ENCODE measurements around the gene MXD4.

MXD4 gene

GRCh38 chr4:2261853-2262144 is at the start of gene MXD4:
Gene MXD4, minus strand, starts transcription at chr4:2262109. Its CDS starts 129 bp downstream, at chr4:2261980.
- DNase-seq (ENCODE audit: low read depth in 2 of 2): no peak

- DNase-seq (ENCODE audit: low read depth in 2 of 2): no peak
Measured at GRCh38 chr4:2306773-2307410, 45.0 kb upstream of the MXD4 start.

DNA sequence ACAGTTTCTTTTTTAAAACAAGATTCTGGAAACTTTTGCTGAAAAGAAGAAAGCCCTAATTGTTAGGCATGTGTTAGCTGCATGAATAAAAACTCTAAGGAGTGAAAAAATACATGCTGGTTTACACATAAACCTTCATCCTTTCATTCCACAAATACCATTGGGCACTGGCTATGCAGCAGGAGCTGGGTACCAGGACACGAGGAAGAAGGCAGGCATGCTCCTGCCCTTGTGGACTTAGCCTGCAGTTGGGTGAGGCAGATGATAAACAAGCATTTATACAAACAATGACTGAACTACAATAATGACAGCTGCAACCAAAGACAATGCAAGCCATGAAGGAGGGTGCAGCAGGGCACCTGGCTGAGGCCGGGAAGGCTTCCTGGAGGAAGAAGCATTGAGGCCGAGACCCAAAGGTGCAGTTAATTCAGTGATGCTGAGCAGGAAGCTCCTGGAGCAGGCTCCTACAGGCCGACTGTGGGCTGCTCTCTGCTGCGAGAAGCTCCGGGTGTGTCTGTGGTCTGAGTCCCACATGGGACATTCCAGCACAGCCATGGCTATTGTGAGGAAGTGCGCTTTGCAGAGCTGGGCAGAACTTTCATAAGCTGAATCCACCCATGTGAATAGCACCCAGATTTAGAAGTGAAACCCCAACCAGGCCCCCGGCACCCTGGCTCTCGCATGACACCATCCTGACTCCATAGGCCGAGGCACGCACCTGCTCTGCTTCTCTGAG is 44.0 kb upstream of the MXD4 start:
- DNase-seq (ENCODE audit: low read depth in 2 of 2): no peak

- DNase-seq (ENCODE audit: low read depth in 2 of 2): no peak
Measured at GRCh38 chr4:2304877-2305561, 43.1 kb upstream of the MXD4 start.

DNA sequence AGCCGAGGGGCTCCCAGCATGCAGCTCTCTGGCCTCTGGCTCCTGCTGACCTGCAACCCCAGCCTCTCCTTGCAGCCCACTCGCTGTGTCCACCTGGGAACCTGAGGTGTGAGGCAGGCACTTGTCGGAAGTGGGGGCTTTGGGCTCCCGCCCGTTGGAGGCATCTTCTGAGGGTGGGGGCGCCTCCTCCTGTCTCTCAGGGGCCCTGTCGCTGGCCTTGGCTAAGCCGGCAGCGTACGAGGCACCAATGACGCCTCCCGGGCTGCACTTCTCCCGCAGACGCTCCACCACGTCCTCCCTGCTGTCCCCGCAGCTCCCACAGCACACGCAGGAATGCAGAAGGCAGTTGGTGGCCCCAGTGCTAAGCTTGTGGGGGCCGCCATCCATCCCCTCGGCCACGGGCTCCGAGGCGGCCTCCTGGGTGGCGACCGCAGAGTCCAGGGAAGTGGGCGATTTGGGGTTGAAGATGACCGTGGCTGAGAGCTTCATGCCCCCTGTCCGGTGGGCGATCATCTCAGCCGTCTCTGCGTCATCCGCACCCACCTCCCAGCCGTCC is 42.5 kb upstream of the MXD4 start:
- no peak for DNase-seq (ENCODE audit: low read depth in 2 of 2)

DNA sequence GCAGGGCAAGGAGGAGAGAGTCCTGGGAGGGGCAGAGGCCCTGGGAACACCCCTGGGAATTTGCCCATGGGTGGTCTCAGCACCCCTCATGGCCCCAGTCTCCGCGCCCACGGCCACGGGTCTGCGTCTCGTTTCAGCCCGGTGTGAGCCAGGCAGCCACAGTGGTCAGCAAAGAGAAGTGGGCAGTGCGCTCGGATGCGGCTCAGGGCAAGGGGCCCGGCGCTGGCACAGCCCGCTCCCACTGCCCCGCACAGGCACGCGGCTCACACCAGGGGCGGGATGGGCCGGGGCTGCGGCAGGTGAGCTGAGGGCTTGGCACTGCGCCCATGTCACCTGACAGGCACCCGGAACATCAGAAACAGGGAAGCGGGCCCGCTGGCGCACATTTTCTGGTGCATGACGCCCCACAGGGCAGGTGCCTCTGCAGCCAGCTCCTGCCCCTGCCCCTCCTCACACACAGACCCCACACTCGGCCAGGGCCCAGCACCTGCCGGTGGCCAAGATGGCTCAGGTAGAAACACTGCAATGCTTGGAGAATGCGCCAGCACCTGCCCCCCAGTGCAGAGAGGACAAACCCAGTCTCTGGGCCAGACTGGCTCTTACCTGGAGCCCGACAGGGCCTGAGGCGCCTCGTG is 41.9 kb upstream of the MXD4 start:
- DNase-seq (ENCODE audit: low read depth in 2 of 2): no peak

- DNase-seq (ENCODE audit: low read depth in 2 of 2): no peak
Measured at GRCh38 chr4:2303121-2303685, 41.3 kb upstream of the MXD4 start.

DNA sequence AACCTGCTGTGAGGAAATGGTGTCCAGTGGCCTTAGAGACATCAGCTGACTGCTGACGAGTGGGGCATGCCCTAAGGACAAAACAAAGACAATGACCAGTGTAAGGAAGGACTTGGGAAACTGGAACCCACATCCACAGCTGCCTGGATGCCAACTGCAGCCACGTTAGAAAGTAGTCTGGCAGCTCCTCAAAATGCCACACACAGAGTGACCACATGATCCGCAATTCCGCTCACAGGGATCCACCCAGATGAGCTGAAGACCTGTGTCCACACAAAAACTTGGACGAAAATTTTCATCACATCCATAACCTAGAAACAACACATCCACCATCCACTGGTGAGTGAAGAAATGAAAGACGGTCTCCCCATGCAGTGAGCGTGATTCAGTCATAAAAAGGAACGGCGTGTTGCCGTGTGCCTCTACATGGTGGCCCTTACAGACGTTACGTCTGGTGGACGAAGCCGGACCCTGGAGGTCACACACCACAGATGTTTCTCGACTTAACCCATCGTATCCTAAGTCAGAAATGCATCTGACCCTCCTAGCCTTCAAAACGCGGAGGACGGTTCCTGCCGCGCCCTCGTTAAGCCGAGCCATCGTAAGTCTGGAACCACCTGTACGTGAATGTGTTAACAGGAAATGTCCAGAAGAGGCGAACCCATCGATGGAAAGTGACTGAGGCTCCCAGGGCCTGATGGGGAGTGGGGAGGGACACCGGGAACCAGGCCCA is 40.6 kb upstream of the MXD4 start:
- no peak for DNase-seq (ENCODE audit: low read depth in 2 of 2)

DNA sequence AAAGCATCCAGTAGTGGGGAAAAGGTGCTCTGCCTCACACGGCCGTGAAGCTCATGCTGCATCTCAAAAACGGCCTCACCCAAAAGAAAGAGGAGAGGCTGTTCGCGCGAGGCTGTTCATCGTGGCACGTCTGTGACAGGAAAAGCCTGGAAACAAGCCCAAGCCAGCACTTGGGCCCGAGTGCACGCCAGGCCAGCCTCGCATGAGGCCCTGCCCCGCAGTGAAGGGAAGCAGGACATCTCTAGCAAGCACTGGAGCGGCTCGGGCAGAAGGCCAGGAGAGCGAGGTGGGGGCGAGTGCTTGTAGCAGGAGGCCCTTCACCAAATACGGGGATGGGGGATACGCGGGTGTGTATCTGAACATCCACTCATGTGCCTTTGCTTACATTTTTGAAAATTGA is 39.9 kb upstream of the MXD4 start:
- DNase-seq (ENCODE audit: low read depth in 2 of 2): no peak

DNA sequence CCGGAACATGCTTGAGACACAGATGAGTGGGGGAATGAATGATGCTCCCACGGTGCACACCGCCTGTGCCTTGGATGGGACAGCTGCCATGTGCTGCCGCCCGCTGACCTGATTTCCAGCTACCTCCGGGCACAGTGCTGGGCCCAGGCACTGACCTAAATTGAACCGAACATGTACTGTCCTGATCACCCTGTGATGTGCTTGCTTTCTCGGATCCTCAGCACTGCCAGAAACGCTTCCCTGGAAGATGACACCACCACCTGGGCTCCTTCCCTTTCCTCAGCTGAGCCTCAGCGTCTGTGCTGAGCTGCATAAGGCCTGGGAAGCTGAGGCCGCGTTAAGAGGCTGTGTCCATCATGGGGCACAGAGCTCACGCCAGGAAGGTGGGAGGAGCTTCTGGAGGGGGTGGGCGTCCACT is 39.3 kb upstream of the MXD4 start:
- no peak for DNase-seq (ENCODE audit: low read depth in 2 of 2)

DNA sequence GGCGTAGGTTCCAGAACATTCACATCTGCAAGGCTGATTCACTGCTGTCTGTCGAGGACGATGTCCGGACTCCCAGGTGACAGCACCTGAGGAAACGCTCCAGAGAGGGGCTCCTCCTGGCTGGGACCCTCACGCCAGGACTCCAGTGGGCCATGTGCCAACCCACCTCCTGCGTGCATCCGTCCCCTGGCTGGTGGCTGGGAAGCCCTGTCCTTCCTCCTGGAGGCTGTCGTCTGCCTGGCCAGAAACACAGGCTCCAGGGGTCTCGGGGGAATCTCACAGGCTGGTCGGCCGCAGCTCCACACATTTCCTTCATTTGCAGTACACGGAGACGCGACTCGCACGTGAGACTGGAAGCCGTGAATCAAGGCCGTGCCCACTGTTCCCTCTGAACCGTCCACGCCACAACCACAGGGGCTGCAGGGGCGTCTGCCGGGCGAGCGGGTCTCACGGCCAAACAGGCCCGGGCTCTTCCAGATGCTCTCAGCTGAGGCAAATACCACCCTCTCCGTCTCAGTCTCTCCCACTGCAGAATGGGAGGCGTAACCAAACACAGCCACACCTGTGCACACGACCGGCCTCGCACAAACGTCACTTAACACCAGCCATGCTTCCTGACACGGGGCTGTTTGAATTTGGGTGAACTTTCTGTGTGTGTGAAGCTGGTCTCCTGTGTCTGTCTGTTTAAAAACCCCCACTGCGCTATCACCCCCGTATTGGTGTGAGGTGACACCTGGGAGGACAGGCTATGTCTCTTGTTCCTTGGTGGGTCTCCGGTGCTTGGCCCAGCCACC is 38.7 kb upstream of the MXD4 start:
- DNase-seq (ENCODE audit: low read depth in 2 of 2): no peak

- no peak for DNase-seq (ENCODE audit: low read depth in 2 of 2)
Measured at GRCh38 chr4:2299794-2300193, 37.9 kb upstream of the MXD4 start.

- no peak for DNase-seq (ENCODE audit: low read depth in 2 of 2)
Measured at GRCh38 chr4:2298532-2298991, 36.7 kb upstream of the MXD4 start.

DNA sequence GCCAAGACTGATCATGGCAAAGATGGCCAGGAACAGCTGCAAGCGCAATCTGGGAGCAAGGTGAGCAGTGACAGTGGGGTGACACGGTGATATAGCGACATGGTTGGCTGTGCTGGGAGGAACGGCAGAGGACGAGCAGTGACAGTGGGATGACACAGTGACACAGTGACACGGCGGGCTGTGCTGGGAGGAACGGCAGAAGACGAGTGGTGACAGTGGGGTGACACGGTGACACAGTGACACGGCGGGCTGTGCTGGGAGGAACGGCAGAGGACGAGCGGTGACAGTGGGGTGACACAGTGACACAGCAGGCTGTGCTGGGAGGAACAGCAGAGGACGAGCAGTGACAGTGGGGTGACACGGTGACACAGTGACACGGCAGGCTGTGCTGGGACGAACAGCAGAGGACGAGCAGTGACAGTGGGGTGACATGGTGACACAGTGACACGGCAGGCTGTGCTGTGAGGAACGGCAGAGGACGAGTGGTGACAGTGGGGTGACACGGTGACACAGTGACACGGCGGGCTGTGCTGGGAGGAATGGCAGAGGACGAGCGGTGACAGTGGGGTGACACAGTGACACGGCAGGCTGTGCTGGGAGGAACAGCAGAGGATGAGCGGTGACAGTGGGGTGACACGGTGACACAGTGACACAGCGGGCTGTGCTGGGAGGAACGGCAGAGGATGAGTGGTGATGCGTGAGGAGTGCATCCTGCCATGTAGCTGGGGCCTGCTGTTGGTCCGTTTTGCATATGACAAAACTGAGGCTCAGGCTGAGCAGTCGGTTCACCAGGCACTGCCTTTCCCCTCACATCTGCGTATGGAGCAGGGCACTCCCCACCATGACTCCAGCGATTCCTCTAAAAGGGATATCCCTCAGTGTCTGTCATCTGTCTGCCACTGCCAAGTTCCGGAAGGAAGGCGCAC is 36.0 kb upstream of the MXD4 start:
- no peak for DNase-seq (ENCODE audit: low read depth in 2 of 2)

DNA sequence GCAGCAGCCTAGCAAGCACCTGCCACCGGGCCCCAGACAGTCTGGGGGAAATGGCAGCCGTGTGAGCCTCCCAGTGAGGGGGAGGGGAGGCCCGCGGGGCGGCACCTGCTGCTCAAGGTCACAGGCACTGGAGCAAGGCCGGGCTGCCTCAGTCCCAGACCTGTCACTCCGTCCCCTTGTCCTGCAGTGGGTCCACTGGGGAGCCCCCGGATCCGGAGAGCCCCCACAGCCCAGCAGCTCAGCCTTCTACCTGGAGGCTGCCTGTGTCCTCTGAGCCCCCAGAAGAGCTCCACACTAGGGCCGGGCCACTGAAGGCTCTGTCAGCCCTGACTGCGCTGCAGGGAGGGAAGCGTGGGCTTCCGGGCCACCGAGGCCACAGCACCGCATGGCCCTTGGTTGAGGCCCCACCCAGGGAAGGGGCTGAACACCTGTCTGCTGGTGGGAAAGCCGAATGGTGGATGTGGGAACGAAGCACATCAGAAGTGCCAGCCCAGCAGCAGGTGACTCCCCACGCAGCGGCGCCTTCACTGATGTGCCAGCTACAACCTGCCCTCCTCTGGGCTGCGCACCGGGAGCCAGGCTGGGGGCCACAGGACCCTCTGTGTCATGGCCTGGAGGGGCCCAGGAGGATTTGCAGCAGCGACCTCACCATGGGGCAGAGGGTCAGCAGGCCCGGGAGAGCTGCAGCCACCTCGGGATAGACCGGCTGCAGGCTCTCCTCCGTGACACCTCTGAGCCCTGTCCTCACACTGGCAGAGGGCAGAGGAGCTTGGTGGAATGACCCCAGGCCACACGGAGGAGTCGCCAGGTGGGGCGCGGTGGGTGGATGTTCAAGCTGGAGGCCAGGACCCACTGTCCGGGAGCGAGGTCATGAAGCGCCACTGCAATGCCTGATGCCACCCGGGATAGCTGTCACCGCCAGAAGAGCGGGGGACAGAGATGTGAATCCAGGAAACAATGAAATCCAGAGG is 35.0 kb upstream of the MXD4 start:
- no peak for DNase-seq (ENCODE audit: low read depth in 2 of 2)

GRCh38 chr4:2295900-2296442 is 34.1 kb upstream of the MXD4 start:
- DNase-seq (ENCODE audit: low read depth in 2 of 2): no peak

DNA sequence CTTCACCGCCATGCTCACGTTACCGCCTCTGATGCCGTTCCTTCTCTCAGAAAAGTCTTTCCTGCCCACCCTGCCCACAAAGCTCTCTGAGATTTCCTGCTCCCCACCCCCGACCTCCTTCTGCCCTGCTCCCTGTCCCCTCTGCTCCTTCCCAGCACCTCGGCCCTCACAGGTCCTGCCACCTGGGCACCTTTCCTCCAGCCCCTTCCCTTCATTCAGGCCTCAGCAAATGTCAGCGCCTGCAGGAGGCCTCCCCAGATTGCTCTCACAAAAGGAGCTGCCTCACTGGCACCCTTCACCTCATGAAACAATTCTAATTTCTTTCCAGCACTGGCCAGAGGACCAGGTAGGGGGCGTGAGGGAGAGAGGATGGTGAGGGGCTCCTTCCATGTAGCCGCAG is 33.6 kb upstream of the MXD4 start:
- DNase-seq (ENCODE audit: low read depth in 2 of 2): no peak

GRCh38 chr4:2292646-2293108 is 30.8 kb upstream of the MXD4 start:
- no peak for DNase-seq (ENCODE audit: low read depth in 2 of 2)

Measured in stimulated activated CD8-positive, alpha-beta memory T cell treated with anti-CD3 and anti-CD28 coated beads, Interleukin-2, amount 100 ng/mL, for 1 hour (primary cell).